NCI-H226 (cell line): ENCODE data around the gene FMNL2.

ENCODE experiments used
- DNase-seq: peaks from one replicate; pipeline ENCODE4 v3.0.0-alpha.2; 2015

The FMNL2 gene

DNA sequence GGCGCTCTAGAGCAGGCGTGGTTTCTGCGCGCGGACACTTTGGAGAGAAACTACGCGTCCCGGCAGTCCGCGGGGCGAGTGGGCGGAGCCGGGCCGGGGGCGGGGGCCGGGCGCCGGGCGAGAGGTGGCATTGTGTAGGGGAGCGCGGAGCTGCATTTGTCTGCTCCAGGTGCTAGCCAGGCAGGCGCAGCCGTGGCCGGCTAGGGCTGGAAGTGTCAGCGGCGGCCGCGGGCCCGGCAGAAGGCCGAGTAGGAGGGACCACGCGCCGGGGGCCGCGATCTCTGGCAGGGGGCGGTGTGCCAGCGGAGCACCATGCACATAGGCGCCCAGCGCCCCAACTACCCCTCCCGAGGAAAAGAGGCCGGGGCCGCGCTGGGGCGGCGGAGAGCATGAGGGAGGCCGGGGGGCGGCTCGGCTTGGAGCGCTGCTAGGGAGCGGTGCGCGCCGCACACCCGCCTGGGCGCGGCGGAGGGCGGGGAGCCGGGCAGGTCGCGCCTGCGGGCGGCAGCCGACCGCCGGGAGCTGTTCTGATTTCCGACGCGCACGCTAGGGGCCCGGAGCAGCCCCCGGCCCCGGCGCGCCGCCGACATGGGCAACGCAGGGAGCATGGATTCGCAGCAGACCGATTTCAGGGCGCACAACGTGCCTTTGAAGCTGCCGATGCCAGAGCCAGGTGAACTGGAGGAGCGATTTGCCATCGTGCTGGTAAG is at the start of gene FMNL2:
FMNL2 (plus strand) TSS at position 159 of the 710 bp plus-strand sequence.
- peak; percentile 74 for DNase-seq

DNA sequence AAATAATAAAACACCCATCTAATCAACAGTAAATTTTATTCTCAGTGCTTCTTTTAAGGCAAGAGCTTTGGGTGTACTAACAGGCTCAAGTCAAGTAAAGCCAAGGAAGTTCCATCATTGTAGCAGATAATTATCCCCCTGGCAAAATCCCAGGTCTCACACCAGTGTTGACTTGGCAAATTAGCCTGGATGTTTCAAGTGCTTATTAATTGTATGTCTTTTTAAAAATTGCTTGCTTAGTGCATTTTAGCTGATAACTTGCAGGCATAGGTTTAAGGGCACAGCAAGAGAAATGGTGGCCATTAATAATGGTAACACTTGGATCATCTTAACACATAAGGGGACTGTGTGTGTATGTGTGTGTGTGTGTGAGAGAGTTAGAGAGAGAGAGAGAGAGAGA is 42.0 kb upstream of the FMNL2 start:
- no peak for DNase-seq

DNA sequence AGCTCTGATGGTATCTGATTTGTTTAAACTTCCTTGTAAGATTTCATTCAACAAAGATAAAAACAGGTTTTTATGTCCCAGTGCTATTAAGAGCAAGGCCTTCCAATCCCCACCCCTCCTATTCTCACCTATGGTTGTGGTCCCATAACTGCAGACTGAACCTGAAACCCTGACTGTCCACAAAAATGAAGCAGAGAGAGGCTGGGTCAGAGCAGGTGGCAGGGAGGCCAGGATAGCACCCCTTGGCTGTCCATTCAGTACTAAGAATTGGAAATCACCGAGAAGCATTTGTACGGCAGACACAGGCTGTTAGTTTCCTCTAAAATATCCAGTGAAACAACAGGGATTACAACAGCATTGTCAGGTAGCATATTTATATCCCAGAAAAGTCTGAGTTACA is 37.3 kb upstream of the FMNL2 start:
- DNase-seq: no peak

DNA sequence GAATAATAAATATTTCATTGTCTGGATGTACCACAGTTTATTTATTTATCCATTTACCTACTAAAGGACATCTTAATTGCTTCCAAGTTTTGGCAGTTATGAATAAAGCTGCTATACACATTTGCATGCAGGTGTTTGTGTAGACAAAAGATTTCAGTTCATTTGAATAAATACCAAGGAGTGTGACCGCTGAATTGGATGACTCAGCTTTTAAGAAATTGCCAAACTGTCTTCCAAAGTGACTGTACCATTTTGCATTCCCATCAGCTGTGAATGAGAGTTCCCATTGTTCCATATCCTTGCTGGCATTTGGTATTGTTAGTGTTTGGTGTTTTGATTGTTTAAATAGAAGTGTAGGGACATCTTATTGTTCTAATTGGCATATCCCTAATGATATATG is 36.2 kb upstream of the FMNL2 start:
- DNase-seq: no peak

- DNase-seq: no peak
Measured at GRCh38 chr2:152301131-152301530, 33.8 kb upstream of the FMNL2 start.

DNA sequence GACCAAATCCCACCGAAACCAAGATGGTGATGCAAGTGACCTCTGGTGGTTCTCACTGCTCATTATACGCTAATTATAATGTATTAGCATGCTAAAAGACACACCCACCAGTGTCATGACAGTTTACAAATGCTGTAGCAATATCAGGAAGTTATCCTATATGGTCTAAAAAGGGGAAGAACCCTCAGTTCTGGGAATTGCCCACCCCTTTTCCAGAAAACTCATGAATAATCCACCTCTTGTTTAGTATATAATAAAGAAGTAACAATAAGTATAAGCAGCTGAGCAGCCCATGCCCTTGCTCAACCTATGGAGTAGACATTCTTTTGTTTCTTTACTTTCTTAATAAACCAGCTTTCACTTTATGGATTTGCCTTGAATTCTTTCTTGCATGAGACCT is 31.0 kb upstream of the FMNL2 start:
- no peak for DNase-seq

GRCh38 chr2:152304836-152305235 is 30.1 kb upstream of the FMNL2 start:
- DNase-seq: peak; percentile 66

- no peak for DNase-seq
Measured at GRCh38 chr2:152307863-152308262, 27.1 kb upstream of the FMNL2 start.

DNA sequence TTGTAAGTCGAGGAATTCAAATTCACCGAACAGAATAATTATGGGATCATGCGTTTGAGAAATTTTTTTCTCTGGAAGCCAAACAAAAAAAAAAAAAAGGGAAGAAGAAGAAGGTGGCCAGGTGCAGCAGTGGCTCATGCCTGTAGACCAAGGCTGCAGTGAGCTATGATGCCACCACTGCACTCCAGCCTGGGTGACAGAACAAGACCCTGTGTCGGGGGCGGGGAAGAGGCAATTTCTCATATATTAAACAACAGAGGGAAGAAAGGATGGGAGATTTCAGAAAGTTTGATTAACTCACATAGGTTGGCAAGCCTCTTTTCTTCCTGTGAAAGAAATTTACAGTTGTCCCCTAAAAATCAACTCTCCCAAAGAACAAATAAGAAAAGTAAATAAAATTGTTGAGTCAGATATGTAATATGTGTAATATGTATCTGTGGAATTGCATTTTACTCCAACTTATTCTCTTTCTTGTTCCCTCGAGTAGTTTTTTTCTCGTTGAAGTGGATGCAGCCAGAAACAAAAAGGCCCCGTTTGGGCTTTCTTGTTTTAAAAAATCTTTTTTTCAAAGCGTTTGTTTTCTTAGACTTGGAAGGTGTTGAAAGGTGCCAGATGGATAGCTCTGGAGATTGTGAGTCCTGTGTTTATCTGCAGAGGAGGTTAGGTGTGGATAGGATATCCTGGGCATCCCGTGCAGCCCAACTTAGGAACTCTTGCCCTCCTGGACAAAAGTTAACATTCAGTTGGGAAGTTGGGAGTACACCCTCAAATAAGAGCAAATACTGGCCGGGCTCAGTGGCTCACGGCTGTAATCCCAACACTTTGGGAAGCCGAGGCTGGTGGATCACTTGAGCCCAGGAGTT is 25.4 kb upstream of the FMNL2 start:
- DNase-seq: no peak

GRCh38 chr2:152319822-152320570 is 15.0 kb upstream of the FMNL2 start:
- DNase-seq: no peak

DNA sequence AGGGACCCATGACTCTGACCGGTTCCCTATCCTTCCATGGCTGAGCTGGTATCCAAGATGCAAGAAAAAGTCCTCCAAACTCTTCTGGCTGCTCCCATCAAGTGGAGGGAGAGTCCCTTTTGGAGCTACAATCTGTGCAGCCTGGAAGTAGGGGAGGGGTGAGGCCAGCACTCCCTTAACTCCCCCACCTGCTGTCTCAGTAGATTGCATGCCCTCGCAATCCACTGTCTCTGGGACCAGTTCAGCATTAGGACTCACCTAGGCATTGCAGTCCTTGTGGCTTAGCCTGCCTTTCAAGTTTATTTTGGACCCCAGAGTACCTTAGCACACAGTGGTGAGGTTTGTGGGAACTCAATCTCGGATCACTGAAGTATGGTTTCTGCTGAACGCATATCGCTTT is 14.2 kb upstream of the FMNL2 start:
- no peak for DNase-seq

- DNase-seq: peak; percentile 47
Measured at GRCh38 chr2:152322222-152322621, 12.8 kb upstream of the FMNL2 start.

- peak; percentile 16 for DNase-seq
Measured at GRCh38 chr2:152325126-152325525, 9.8 kb upstream of the FMNL2 start.

GRCh38 chr2:152326710-152327109 is 8.3 kb upstream of the FMNL2 start:
- DNase-seq: no peak

DNA sequence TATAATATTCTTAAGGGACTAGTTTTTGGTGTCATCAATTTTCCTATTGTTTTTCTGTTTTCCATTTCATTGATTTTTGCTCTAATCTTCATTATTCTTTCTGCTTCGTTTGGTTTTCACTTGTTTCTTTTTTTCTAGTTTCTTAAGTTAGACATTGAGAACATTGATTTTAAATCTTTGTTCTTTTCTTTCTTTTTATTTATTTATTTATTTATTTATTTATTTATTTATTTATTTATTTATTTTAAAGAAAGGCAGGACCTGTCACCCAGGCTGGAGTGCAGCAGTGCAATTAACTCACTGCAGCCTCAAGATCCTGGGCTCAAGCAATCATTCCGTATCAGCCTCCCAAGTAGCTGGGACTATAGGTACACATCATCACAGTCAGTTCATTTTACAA is 7.0 kb upstream of the FMNL2 start:
- DNase-seq: no peak

DNA sequence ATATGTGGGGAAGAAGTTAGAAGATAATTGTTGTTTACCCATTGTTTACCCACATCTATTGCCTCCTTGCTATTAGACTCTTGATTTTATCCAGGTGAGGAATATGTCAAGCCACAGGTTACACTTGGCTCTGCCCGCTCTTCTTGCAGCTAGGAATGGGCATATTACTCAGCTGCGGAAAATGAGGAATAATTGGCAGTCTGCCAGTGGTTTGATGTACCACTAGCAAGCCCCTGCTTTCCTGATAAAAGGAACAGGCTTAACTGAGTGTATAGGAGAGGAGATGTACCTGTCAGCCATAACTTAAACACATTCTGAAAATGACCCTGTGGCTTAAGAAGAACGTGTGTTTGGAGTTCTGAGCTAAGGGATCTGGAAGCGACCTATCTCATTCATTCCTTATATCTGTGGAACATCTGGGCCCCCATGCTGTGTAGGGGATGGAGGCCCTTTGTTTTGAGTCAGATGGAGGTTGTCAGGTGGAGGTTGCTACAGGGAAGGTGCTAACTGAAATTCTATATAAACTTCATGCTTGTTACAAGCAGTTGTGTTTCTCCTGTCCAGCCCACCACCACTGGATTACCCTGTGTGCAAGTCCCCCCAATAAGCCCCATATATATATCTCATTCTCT is 4.6 kb upstream of the FMNL2 start:
- peak; percentile 11 for DNase-seq

- no peak for DNase-seq
Measured at GRCh38 chr2:152334701-152335015, 316 bp upstream of the FMNL2 start.

DNA sequence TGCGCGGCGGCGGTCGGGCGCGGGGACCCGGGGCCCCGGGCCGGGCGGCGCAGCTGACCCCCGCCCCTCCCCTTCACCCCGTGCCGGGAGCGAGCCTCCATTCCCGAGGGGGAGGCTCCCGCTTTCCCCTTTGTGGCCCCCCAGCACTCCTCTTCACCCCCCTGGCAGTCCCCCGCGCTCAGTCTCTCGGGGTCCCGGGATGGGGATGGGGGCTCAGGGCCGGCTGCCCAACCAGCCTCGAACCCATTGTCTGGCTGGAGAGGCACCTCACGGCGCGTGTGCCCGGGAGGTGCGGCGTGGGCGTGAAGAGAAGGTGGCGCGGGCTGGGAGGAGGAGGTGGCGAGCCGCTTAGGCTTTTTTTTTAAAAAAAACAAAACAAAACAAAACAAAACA is 748 bp downstream of the FMNL2 start:
- no peak for DNase-seq

DNA sequence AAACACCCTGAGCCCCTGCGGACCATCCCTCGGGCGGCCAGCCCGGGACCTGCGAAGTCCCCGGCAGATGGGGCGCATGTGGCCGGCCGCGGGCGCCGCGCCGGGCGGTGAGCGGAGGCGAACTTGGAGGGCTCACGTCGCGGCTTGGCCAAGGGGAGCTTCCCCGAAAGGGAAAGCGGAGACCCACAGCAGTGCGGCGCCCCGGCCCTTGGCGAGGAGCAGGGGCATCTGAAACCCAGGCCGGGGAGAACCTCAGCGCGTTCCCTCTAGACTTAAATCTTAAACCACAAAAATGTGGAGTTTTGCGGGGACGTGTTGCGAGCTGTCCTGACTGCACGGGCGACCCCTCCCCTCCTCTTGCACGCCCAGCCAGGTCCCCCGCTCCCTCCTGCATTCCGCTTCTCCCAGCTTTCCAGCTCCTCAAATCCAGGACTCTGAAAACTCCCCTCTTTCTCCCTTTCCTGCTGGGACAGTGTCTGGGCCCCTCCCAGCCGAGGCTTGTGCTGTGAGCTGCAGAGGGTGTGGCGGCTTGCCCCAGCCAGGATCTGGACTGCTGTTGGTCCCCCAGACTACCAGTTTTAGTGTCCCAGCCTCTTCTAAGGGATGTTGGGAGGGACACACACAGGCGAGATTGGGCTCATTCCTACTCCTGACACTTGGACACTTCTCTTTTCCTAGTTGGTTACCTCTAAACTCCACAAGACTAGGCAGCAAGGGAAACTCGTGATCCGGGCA is 1.3 kb downstream of the FMNL2 start:
- no peak for DNase-seq

- DNase-seq: no peak
Measured at GRCh38 chr2:152336854-152337510, 2.0 kb downstream of the FMNL2 start.

GRCh38 chr2:152337511-152337903 is 2.5 kb downstream of the FMNL2 start:
- DNase-seq: no peak
